Measurements from ENCODE around the gene CWC25.
"Not testable (repeated sequence)": the region's sequence is repeated elsewhere in the genome, so short reads cannot be mapped to it uniquely, and the experiment has no call there.

Gene CWC25

GRCh38 chr17:38852771-38853291 lies 27.7 kb upstream of the CWC25 start:
- no peak for DNase-seq

GRCh38 chr17:38851434-38851833 lies 26.3 kb upstream of the CWC25 start:
- no peak for DNase-seq

- no peak for DNase-seq
Observed at GRCh38 chr17:38850374-38850773, 25.3 kb upstream of the CWC25 start.

GRCh38 chr17:38848939-38849605 lies 24.0 kb upstream of the CWC25 start:
- no peak for DNase-seq

GRCh38 chr17:38848557-38848891 lies 23.4 kb upstream of the CWC25 start:
- DNase-seq: no peak

- DNase-seq: peak; percentile 31
Observed at GRCh38 chr17:38844261-38844757, 19.2 kb upstream of the CWC25 start.

- no peak for DNase-seq
Observed at GRCh38 chr17:38825762-38826247, 684 bp upstream of the CWC25 start.

GRCh38 chr17:38815576-38816193 lies 9.4 kb downstream of the CWC25 start:
- peak; percentile 55 for DNase-seq

GRCh38 chr17:38809828-38810227 lies 15.3 kb downstream of the CWC25 start:
- DNase-seq: no peak

- no peak for DNase-seq
Observed at GRCh38 chr17:38800237-38800760, 24.8 kb downstream of the CWC25 start.

GRCh38 chr17:38799501-38800236 lies 25.5 kb downstream of the CWC25 start, which contains the start of gene PIP4K2B:
Gene PIP4K2B, minus strand, starts transcription at chr17:38799556. Its CDS starts 132 bp downstream, at chr17:38799424.
- peak; percentile 97 for DNase-seq

- peak; percentile 30 for DNase-seq
Observed at GRCh38 chr17:38798614-38799500, 26.3 kb downstream of the CWC25 start.

- DNase-seq: no peak
Observed at GRCh38 chr17:38797828-38798227, 27.3 kb downstream of the CWC25 start.

- DNase-seq: peak; percentile 30
Observed at GRCh38 chr17:38797158-38797490, 28.0 kb downstream of the CWC25 start.

- DNase-seq: no peak
Observed at GRCh38 chr17:38796451-38797157, 28.5 kb downstream of the CWC25 start.

- no peak for DNase-seq
Observed at GRCh38 chr17:38794221-38794620, 30.9 kb downstream of the CWC25 start.

- no peak for DNase-seq
Observed at GRCh38 chr17:38791162-38791561, 34.0 kb downstream of the CWC25 start.

GRCh38 chr17:38790148-38790707 lies 34.9 kb downstream of the CWC25 start:
- not testable (repeated sequence) for DNase-seq

- DNase-seq: peak; percentile 55
Observed at GRCh38 chr17:38789185-38789584, 35.9 kb downstream of the CWC25 start.

- not testable (repeated sequence) for DNase-seq
Observed at GRCh38 chr17:38787999-38788398, 37.1 kb downstream of the CWC25 start.

GRCh38 chr17:38786372-38786771 lies 38.7 kb downstream of the CWC25 start:
- DNase-seq: no peak
